SU-DHL-6 (cell line): ENCODE measurements around the gene TOR4A.
A peak's percentile ranks its signal among the peaks of the same experiment; 100 is the strongest.

Source experiments
- H2AFZ ChIP-seq: fragments of 200-600 bp; sonication (generic); 2 replicates; pipeline ENCODE4 v1.6.1; 2014; ENCODE audit warnings: low read depth, mild to moderate bottlenecking, moderate library complexity, mixed read lengths, antibody characterized with exemption, low read length; ENCODE audit not compliant: severe bottlenecking
- H3F3A ChIP-seq: fragments of 200-600 bp; shearing (Covaris generic); 2 replicates; pipeline ENCODE4 v1.6.0; 2016; ENCODE audit warnings: antibody characterized with exemption, mild to moderate bottlenecking; ENCODE audit not compliant: insufficient read depth
- H3K27ac ChIP-seq: fragments of 200-600 bp; sonication (generic); 2 replicates; pipeline ENCODE4 v1.5.1; 2016; ENCODE audit warnings: low read depth, mild to moderate bottlenecking, low read length, moderate library complexity, mixed read lengths
- H3K27me3 ChIP-seq: fragments of 200-600 bp; sonication (generic), shearing (Covaris generic); 2 replicates; pipeline ENCODE4 v1.6.0; 2014; ENCODE audit warnings: mild to moderate bottlenecking, low read length
- H3K36me3 ChIP-seq: fragments of 200-600 bp; sonication (generic); 2 replicates; pipeline ENCODE4 v1.6.1; 2014; ENCODE audit warnings: mild to moderate bottlenecking, low read length, mixed read lengths
- H3K4me2 ChIP-seq: fragments of 300-600, 200-600 bp; shearing (Covaris generic), sonication (generic); 2 replicates; pipeline ENCODE4 v1.6.0; 2014; ENCODE audit warnings: low read length, low read depth, mild to moderate bottlenecking; ENCODE audit not compliant: poor library complexity, severe bottlenecking
- H3K4me3 ChIP-seq: fragments of 200-600 bp; sonication (generic); 2 replicates; pipeline ENCODE4 v1.5.1; 2014; ENCODE audit warnings: antibody characterized with exemption, low read length, mild to moderate bottlenecking, mixed read lengths; ENCODE audit not compliant: insufficient read depth, poor library complexity, severe bottlenecking
- H3K79me2 ChIP-seq: fragments of 200-600 bp; sonication (generic); 2 replicates; pipeline ENCODE4 v1.6.1; 2014; ENCODE audit warnings: mild to moderate bottlenecking, low read length, moderate library complexity; ENCODE audit not compliant: insufficient read depth
- H3K9ac ChIP-seq: fragments of 200-600 bp; sonication (generic); 2 replicates; pipeline ENCODE4 v1.7.0; 2014; ENCODE audit warnings: mild to moderate bottlenecking, low read length
- H3K9me2 ChIP-seq: fragments of 200-600 bp; sonication (generic); replicated peaks from 2 replicates; pipeline ENCODE4 v1.6.1; 2014; ENCODE audit warnings: low read length; ENCODE audit not compliant: insufficient read depth
- H3K9me3 ChIP-seq: fragments of 200-600 bp; sonication (generic); 2 replicates; pipeline ENCODE4 v1.6.1; 2014; ENCODE audit warnings: low read length, mixed read lengths; ENCODE audit not compliant: insufficient read depth
- H4K20me1 ChIP-seq: fragments of 200-600 bp; sonication (generic); 2 replicates; pipeline ENCODE4 v1.6.1; 2014; ENCODE audit warnings: low read depth, mild to moderate bottlenecking, antibody characterized with exemption, low read length, moderate library complexity, mixed read lengths
- CTCF ChIP-seq: fragments of 200-600 bp; sonication (generic); IDR thresholded peaks from one replicate; pipeline ENCODE4 v1.5.1; 2017; ENCODE audit warnings: antibody characterized with exemption, mild to moderate bottlenecking, low read length, moderate library complexity; ENCODE audit not compliant: insufficient read depth, poor library complexity, severe bottlenecking
- EZH2phosphoT487 ChIP-seq: fragments of 200-600 bp; sonication (generic), shearing (Covaris generic); conservative IDR thresholded peaks from 2 replicates; pipeline ENCODE4 v1.6.1; 2018; ENCODE audit warnings: mild to moderate bottlenecking, antibody characterized with exemption, low read length, moderate library complexity, mixed read lengths

TOR4A gene

GRCh38 chr9:137268538-137269201, 8.9 kb upstream of the TOR4A start:
- no peak for TF ChIP-seq EZH2phosphoT487
- no peak for TF ChIP-seq CTCF
- Histone ChIP-seq H4K20me1 (no peaks in the 10 kb centered on the region), H3K9ac (peak overlapping the region; percentile 11; the same call in 1 of the 2 replicates), H3K9me2 (no peaks in the 10 kb centered on the region), H3K9me3 (no peaks in the 10 kb centered on the region), H3K4me3 (no peak overlapping the region), H3K4me2 (peak overlapping the region; percentile 41), H3K27me3 (no peaks in the 10 kb centered on the region), H2AFZ (no peak overlapping the region), H3K36me3 (no peaks in the 10 kb centered on the region), H3K27ac (peak overlapping the region; percentile 78), H3K79me2 (no peaks in the 10 kb centered on the region), H3F3A (0 out of 2 replicates have a peak, but pooled peaks cover 9% of the 10 kb centered on the region)

- H4K20me1 ChIP-seq = no peaks in the 10 kb centered on the region
- no peak overlapping the region for H2AFZ ChIP-seq
- H3K79me2 ChIP-seq = no peaks in the 10 kb centered on the region
- peak overlapping the region; percentile 41 for H3K4me2 ChIP-seq
- H3K4me3 ChIP-seq = no peak overlapping the region
- H3K9ac ChIP-seq = peak overlapping the region; percentile 11; the same call in 1 of the 2 replicates
- H3F3A ChIP-seq = 0 out of 2 replicates have a peak, but pooled peaks cover 9% of the 10 kb centered on the region
- peak overlapping the region; percentile 78 for H3K27ac ChIP-seq
- H3K9me3 ChIP-seq = no peaks in the 10 kb centered on the region
- H3K36me3 ChIP-seq = no peaks in the 10 kb centered on the region
- H3K27me3 ChIP-seq = no peaks in the 10 kb centered on the region
- no peaks in the 10 kb centered on the region for H3K9me2 ChIP-seq
- TF ChIP-seq CTCF (no peak), EZH2phosphoT487 (no peak)
Measured at GRCh38 chr9:137269231-137269772, 8.2 kb upstream of the TOR4A start.

- no peak overlapping the region for H3K9ac ChIP-seq
- H3K4me3 ChIP-seq = no peak overlapping the region
- no peak overlapping the region for H3K4me2 ChIP-seq
- H3K79me2 ChIP-seq = no peaks in the 10 kb centered on the region
- H2AFZ ChIP-seq = no peak overlapping the region
- no peaks in the 10 kb centered on the region for H3K9me2 ChIP-seq
- H3K27ac ChIP-seq = no peak overlapping the region
- no peaks in the 10 kb centered on the region for H3K36me3 ChIP-seq
- 0 out of 2 replicates have a peak, but pooled peaks cover 9% of the 10 kb centered on the region for H3F3A ChIP-seq
- no peak for TF ChIP-seq EZH2phosphoT487
- TF ChIP-seq CTCF = no peak
- no peaks in the 10 kb centered on the region for H4K20me1 ChIP-seq
- H3K9me3 ChIP-seq = no peaks in the 10 kb centered on the region
- H3K27me3 ChIP-seq = no peaks in the 10 kb centered on the region
Measured at GRCh38 chr9:137270929-137271695, 6.4 kb upstream of the TOR4A start.
